Right lobe of liver (tissue), 4 donors: ENCODE measurements around the gene VCPKMT.

Source experiments
- CTCF ChIP-seq, 4 donors: fragments of 200-600 bp in 3 of 4; fragments of 450-650 bp in 1 of 4; IDR thresholded peaks; one replicate each; pipeline versions ENCODE4 v1.5.1 to v1.8.0; 2016 to 2022; ENCODE audit warnings: antibody characterized with exemption in 4 of 4, mild to moderate bottlenecking in 2 of 4
- POLR2A ChIP-seq: fragments of 450-650 bp; IDR thresholded peaks from one replicate; pipeline ENCODE4 v1.6.1; 2017; ENCODE audit warnings: antibody characterized with exemption, mild to moderate bottlenecking
- donor health status: DM: no; HTN: no; CAD: no.
- donor health status: DM: no; HTN: no; CAD: no.
- donor health status: DM: no; HTN: yes; CAD: no.

- TF ChIP-seq CTCF (IDR thresholded peaks at IDR 0.05) (no peak), POLR2A (no peak)
Measured at GRCh38 chr14:50072395-50072794, 44.0 kb downstream of the VCPKMT start.
